Karpas-422 (cell line): ENCODE data around the gene PDCD6IP. TPM values are rescaled to one million over a fixed set of nuclear protein-coding genes. Genes with fewer than 3 reads are reported as not detected.

ENCODE experiments used
- DNase-seq: peaks from one replicate; pipeline ENCODE4 v3.0.0-alpha.2; 2015
- H2AFZ ChIP-seq: fragments of 200-600 bp; sonication (generic); 2 replicates; pipeline ENCODE4 v1.6.1; 2014; ENCODE audit warnings: antibody characterized with exemption, low read length, mixed read lengths
- H3K27ac ChIP-seq: fragments of 200-600 bp; sonication (generic); 2 replicates; pipeline ENCODE4 v1.5.1; 2014; ENCODE audit warnings: mild to moderate bottlenecking, low read length, moderate library complexity
- H3K27me3 ChIP-seq: fragments of 200-600 bp; sonication (generic); 2 replicates; pipeline ENCODE4 v1.6.1; 2014; ENCODE audit warnings: low read length, mixed read lengths
- H3K36me3 ChIP-seq: fragments of 200-600 bp; sonication (generic); 2 replicates; pipeline ENCODE4 v1.6.1; 2014; ENCODE audit warnings: low read length, mixed read lengths; ENCODE audit not compliant: insufficient read depth
- H3K4me1 ChIP-seq: fragments of 200-600 bp; sonication (generic); 2 replicates; pipeline ENCODE4 v1.6.1; 2014; ENCODE audit warnings: mild to moderate bottlenecking, low read length, mixed read lengths
- H3K4me2 ChIP-seq: fragments of 200-600 bp; sonication (generic); 2 replicates; pipeline ENCODE4 v1.6.1; 2014; ENCODE audit warnings: low read length, low read depth, mild to moderate bottlenecking; ENCODE audit not compliant: poor library complexity, severe bottlenecking
- H3K4me3 ChIP-seq: fragments of 200-600 bp; sonication (generic); 2 replicates; pipeline ENCODE4 v1.5.1; 2014; ENCODE audit warnings: mild to moderate bottlenecking, antibody characterized with exemption, low read length, mixed read lengths
- H3K79me2 ChIP-seq: fragments of 200-600 bp; sonication (generic); 2 replicates; pipeline ENCODE4 v1.6.1; 2014; ENCODE audit warnings: mild to moderate bottlenecking, low read length, mixed read lengths
- H3K9ac ChIP-seq: fragments of 200-600 bp; sonication (generic); 2 replicates; pipeline ENCODE4 v1.6.0; 2014; ENCODE audit warnings: low read length
- H3K9me2 ChIP-seq: fragments of 200-600 bp; sonication (generic), shearing (Covaris generic); replicated peaks from 2 replicates; pipeline ENCODE4 v1.6.0; 2014; ENCODE audit warnings: mild to moderate bottlenecking, low read length, moderate library complexity; ENCODE audit not compliant: insufficient read depth
- H3K9me3 ChIP-seq: fragments of 300-700, 200-600 bp; sonication (generic); 2 replicates; pipeline ENCODE4 v1.6.1; 2014; ENCODE audit warnings: low read length, mixed read lengths
- H4K20me1 ChIP-seq: fragments of 200-600 bp; sonication (generic); 2 replicates; pipeline ENCODE4 v1.6.1; 2014; ENCODE audit warnings: mild to moderate bottlenecking, antibody characterized with exemption, low read length, low read depth; ENCODE audit not compliant: insufficient read depth
- total RNA-seq: library from RNA; depleted of rRNA; stranded (reverse); fragments of >200 nt; shearing (Covaris generic); gene quantifications from 2 replicates; pipeline ENCODE4 v1.2.3, GENCODE V29; 2014; ENCODE audit warnings: low replicate concordance

Gene PDCD6IP
- total RNA-seq, 1 experiment from 2014 or later, result 179 TPM

DNA sequence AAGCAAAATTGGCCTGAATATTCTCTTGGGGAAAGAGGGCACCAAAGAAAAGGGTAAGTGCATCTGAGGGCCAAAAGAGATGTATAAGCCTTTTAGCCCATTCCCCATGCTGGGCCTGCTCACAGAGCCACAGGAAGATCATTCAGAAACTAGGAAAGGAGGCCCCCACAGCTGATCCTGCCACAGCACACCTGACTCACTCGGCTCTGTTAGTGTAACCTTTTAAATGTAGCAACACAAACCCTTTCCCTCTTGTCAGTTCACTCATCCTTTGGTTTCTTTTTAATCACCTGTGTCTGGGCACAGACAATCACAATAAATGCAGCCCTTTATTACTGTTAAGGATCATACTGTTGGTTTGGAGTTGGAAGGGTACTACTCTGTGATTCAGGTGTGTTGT lies 69.9 kb downstream of the PDCD6IP start:
- peaks cover 27% of the 10 kb centered on the region; the same call in 1 of the 2 replicates for H3K36me3 ChIP-seq
- no peak for DNase-seq
- no peak overlapping the region for H3K4me3 ChIP-seq

GRCh38 chr3:33869977-33870376 lies 71.5 kb downstream of the PDCD6IP start:
- H3K9me3 ChIP-seq, result no peaks in the 10 kb centered on the region
- DNase-seq, result no peak
- H3K4me3 ChIP-seq, result no peak overlapping the region
- peaks cover 12% of the 10 kb centered on the region; the same call in 1 of the 2 replicates for H3K36me3 ChIP-seq
- H3K27ac ChIP-seq, result no peak overlapping the region
- H4K20me1 ChIP-seq, result no peaks in the 10 kb centered on the region
- H3K4me1 ChIP-seq, result no peaks in the 10 kb centered on the region
- no peaks in the 10 kb centered on the region for H3K9me2 ChIP-seq
- no peak overlapping the region for H2AFZ ChIP-seq
- no peak overlapping the region for H3K9ac ChIP-seq
- H3K27me3 ChIP-seq, result no peaks in the 10 kb centered on the region
- no peaks in the 10 kb centered on the region for H3K79me2 ChIP-seq
- H3K4me2 ChIP-seq, result no peak overlapping the region

More for the DNA sequence above, 69.9 kb downstream of the PDCD6IP start:
- Histone ChIP-seq H3K27me3 (no peaks in the 10 kb centered on the region), H3K9me3 (no peaks in the 10 kb centered on the region), H3K9me2 (no peaks in the 10 kb centered on the region), H2AFZ (no peak overlapping the region), H3K79me2 (no peaks in the 10 kb centered on the region), H4K20me1 (no peaks in the 10 kb centered on the region), H3K27ac (no peak overlapping the region), H3K9ac (no peak overlapping the region), H3K4me2 (no peak overlapping the region), H3K4me1 (no peaks in the 10 kb centered on the region)

- H3K36me3 ChIP-seq, result no peaks in the 10 kb centered on the region
- H3K9me3 ChIP-seq, result no peaks in the 10 kb centered on the region
- no peak overlapping the region for H3K27ac ChIP-seq
- H4K20me1 ChIP-seq, result no peaks in the 10 kb centered on the region
- H3K9me2 ChIP-seq, result no peaks in the 10 kb centered on the region
- H3K4me3 ChIP-seq, result no peak overlapping the region
- DNase-seq, result no peak
- no peaks in the 10 kb centered on the region for H3K27me3 ChIP-seq
- no peaks in the 10 kb centered on the region for H3K4me1 ChIP-seq
- H3K4me2 ChIP-seq, result no peak overlapping the region
- H3K79me2 ChIP-seq, result no peaks in the 10 kb centered on the region
- H2AFZ ChIP-seq, result no peak overlapping the region
- no peak overlapping the region for H3K9ac ChIP-seq
Measured at GRCh38 chr3:33874815-33875214, 76.4 kb downstream of the PDCD6IP start.

- no peak overlapping the region for H3K4me3 ChIP-seq
- H3K9me3 ChIP-seq, result no peaks in the 10 kb centered on the region
- H4K20me1 ChIP-seq, result no peaks in the 10 kb centered on the region
- H3K4me1 ChIP-seq, result no peaks in the 10 kb centered on the region
- no peak overlapping the region for H2AFZ ChIP-seq
- H3K9ac ChIP-seq, result no peak overlapping the region
- no peaks in the 10 kb centered on the region for H3K36me3 ChIP-seq
- H3K27ac ChIP-seq, result no peak overlapping the region
- no peak for DNase-seq
- H3K9me2 ChIP-seq, result no peaks in the 10 kb centered on the region
- H3K4me2 ChIP-seq, result no peak overlapping the region
- H3K27me3 ChIP-seq, result no peaks in the 10 kb centered on the region
- H3K79me2 ChIP-seq, result no peaks in the 10 kb centered on the region
Measured at GRCh38 chr3:33875680-33876079, 77.2 kb downstream of the PDCD6IP start.

DNA sequence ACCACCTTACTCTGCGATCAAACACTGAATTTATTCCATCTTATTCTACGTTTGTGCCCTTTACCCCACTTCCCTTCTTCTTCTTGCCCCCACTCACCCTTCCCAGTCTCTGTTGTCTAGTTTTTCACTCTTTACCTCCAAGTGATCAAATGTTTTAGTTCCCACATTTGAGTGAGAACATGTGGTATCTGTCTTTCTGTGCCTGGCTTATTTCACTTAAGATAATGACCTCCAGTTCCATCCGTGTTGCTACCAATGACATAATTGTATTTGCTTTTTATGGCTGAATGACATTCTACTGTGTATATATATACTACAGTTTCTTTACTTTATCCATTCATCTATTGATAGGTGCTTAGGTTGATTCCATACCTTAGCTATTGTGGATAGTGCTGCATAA lies 78.8 kb downstream of the PDCD6IP start:
- Histone ChIP-seq H3K36me3 (no peaks in the 10 kb centered on the region), H4K20me1 (no peaks in the 10 kb centered on the region), H3K9ac (no peak overlapping the region), H3K27me3 (no peaks in the 10 kb centered on the region), H3K9me2 (no peaks in the 10 kb centered on the region), H3K4me3 (no peak overlapping the region), H3K4me1 (no peaks in the 10 kb centered on the region), H3K79me2 (no peaks in the 10 kb centered on the region), H2AFZ (no peak overlapping the region), H3K27ac (no peak overlapping the region), H3K9me3 (no peaks in the 10 kb centered on the region), H3K4me2 (no peak overlapping the region)
- DNase-seq, result no peak

- no peaks in the 10 kb centered on the region for H3K36me3 ChIP-seq
- no peaks in the 10 kb centered on the region for H4K20me1 ChIP-seq
- peaks cover 6% of the 10 kb centered on the region for H3K4me1 ChIP-seq
- no peaks in the 10 kb centered on the region for H3K27me3 ChIP-seq
- H3K79me2 ChIP-seq, result no peaks in the 10 kb centered on the region
- no peak for DNase-seq
- H3K9me3 ChIP-seq, result no peaks in the 10 kb centered on the region
- no peak overlapping the region for H3K27ac ChIP-seq
- H3K4me2 ChIP-seq, result no peak overlapping the region
- no peaks in the 10 kb centered on the region for H3K9me2 ChIP-seq
- H2AFZ ChIP-seq, result no peak overlapping the region
- H3K9ac ChIP-seq, result no peak overlapping the region
- H3K4me3 ChIP-seq, result no peak overlapping the region
Measured at GRCh38 chr3:33879540-33879939, 81.1 kb downstream of the PDCD6IP start.

- Histone ChIP-seq H3K4me2 (no peak overlapping the region), H3K4me1 (peaks cover 6% of the 10 kb centered on the region), H3K9me2 (no peaks in the 10 kb centered on the region), H3K4me3 (no peak overlapping the region), H3K27ac (no peak overlapping the region), H4K20me1 (no peaks in the 10 kb centered on the region), H3K36me3 (no peaks in the 10 kb centered on the region), H3K9ac (no peak overlapping the region), H3K9me3 (no peaks in the 10 kb centered on the region), H3K79me2 (no peaks in the 10 kb centered on the region), H2AFZ (no peak overlapping the region), H3K27me3 (no peaks in the 10 kb centered on the region)
- no peak for DNase-seq
Measured at GRCh38 chr3:33881156-33882064, 83.0 kb downstream of the PDCD6IP start.

GRCh38 chr3:33882296-33882695 lies 83.9 kb downstream of the PDCD6IP start:
- no peak overlapping the region for H3K4me3 ChIP-seq
- H4K20me1 ChIP-seq, result no peaks in the 10 kb centered on the region
- H3K4me1 ChIP-seq, result peaks cover 6% of the 10 kb centered on the region
- H3K79me2 ChIP-seq, result no peaks in the 10 kb centered on the region
- H3K27ac ChIP-seq, result no peak overlapping the region
- H3K9me3 ChIP-seq, result no peaks in the 10 kb centered on the region
- no peaks in the 10 kb centered on the region for H3K27me3 ChIP-seq
- no peak overlapping the region for H3K9ac ChIP-seq
- H3K36me3 ChIP-seq, result no peaks in the 10 kb centered on the region
- no peaks in the 10 kb centered on the region for H3K9me2 ChIP-seq
- H2AFZ ChIP-seq, result no peak overlapping the region
- H3K4me2 ChIP-seq, result no peak overlapping the region
- no peak for DNase-seq
